RWPE1 (cell line): Measurements from ENCODE around the gene GH2.
"Not testable (repeated sequence)": the region's sequence is repeated elsewhere in the genome, so short reads cannot be mapped to it uniquely, and the experiment has no call there.

ENCODE experiments used
- CTCF ChIA-PET: fragments of 350-600 bp; sonication (Branson Sonifier 250); formaldehyde crosslinking; extraction: SDS; loops from one replicate; lab custom pipeline; 2021; lab: Yijun Ruan, JAX
- POLR2A ChIA-PET: fragments of 400-600 bp; formaldehyde crosslinking; extraction: SDS; loops from one replicate; lab custom pipeline; 2020; ENCODE audit warnings: antibody characterized with exemption; ENCODE audit not compliant: low non-redundant PET; lab: Yijun Ruan, JAX
- DNase-seq: peaks from one replicate; pipeline ENCODE4 v3.0.0; 2012; ENCODE audit warnings: low spot score
- H3K27ac ChIP-seq: fragments of 450-650 bp; 2 replicates; pipeline ENCODE4 v1.5.1; 2017
- CTCF ChIP-seq: fragments of 450-650 bp; conservative IDR thresholded peaks from 2 replicates; pipeline ENCODE4 v1.5.1; 2017; ENCODE audit warnings: low read depth, mild to moderate bottlenecking

The GH2 gene

GRCh38 chr17:63918305-63918704 lies 36.6 kb upstream of the GH2 start:
- TF ChIP-seq CTCF, result no peak
- ChIA-PET POLR2A (no interaction called here), CTCF (interaction anchor here (0.6 to 2.4 kb wide), 12 partner anchors 11 to 578 kb away, joined by 3 to 15 read pairs (median 4); no protein-coding TSS in a partner anchor)
- no peak for DNase-seq
- no peak overlapping the region for H3K27ac ChIP-seq

- TF ChIP-seq CTCF, result no peak
- no peak overlapping the region for H3K27ac ChIP-seq
- CTCF ChIA-PET, result interaction anchor here (0.7 to 1.7 kb wide), 3 partner anchors 138 to 225 kb away, joined by 3 read pairs; no protein-coding TSS in a partner anchor
- POLR2A ChIA-PET, result no interaction called here
- DNase-seq, result no peak
Measured at GRCh38 chr17:63917646-63918045, 35.9 kb upstream of the GH2 start.

- DNase-seq, H3K27ac ChIP-seq, POLR2A ChIA-PET: not testable (repeated sequence)
- CTCF ChIA-PET, result interaction anchor here (0.7 kb wide), 1 partner anchor 217 kb away, joined by 3 read pairs; no protein-coding TSS in a partner anchor
Measured at GRCh38 chr17:63917206-63917605, 35.5 kb upstream of the GH2 start.

- CTCF ChIA-PET, result interaction anchor here (0.6 to 1.0 kb wide), 2 partner anchors 30 to 232 kb away, joined by 3 to 5 read pairs; no protein-coding TSS in a partner anchor
- DNase-seq, result no peak
- no peak for TF ChIP-seq CTCF
- POLR2A ChIA-PET, result no interaction called here
- no peak overlapping the region for H3K27ac ChIP-seq
Measured at GRCh38 chr17:63916566-63917185, 34.9 kb upstream of the GH2 start.

- ChIA-PET CTCF (interaction anchor here (0.6 to 1.0 kb wide), 2 partner anchors 31 to 233 kb away, joined by 3 to 5 read pairs; no protein-coding TSS in a partner anchor), POLR2A (interaction anchor here (0.6 kb wide), 1 partner anchor 104 kb away, joined by 3 read pairs; no protein-coding TSS in a partner anchor)
- not testable (repeated sequence) for DNase-seq, H3K27ac ChIP-seq
Measured at GRCh38 chr17:63915753-63916152, 34.0 kb upstream of the GH2 start.

GRCh38 chr17:63914471-63914870 lies 32.7 kb upstream of the GH2 start:
- no peak for TF ChIP-seq CTCF
- ChIA-PET CTCF (no interaction called here), POLR2A (no interaction called here)
- no peak for DNase-seq
- no peak overlapping the region for H3K27ac ChIP-seq

- peak; percentile 90 for TF ChIP-seq CTCF
- no peak overlapping the region for H3K27ac ChIP-seq
- ChIA-PET POLR2A (no interaction called here), CTCF (interaction anchor here (0.5 to 1.1 kb wide), 6 partner anchors 12 to 559 kb away, joined by 3 to 4 read pairs (median 3); no protein-coding TSS in a partner anchor)
- DNase-seq, result peak; percentile 61
Measured at GRCh38 chr17:63911657-63912100, 29.9 kb upstream of the GH2 start.
